GM23338 (cell line): ENCODE data around the gene FBXO33. TPM values are rescaled to one million over a fixed set of nuclear protein-coding genes. Genes with fewer than 3 reads are reported as not detected.

Experiments
- ATAC-seq: fragments of 200-7000 bp; cut with Tn5 transposase; 3 replicates; pipeline ENCODE4 v1.9.1; 2020
- DNase-seq: peaks from one replicate; pipeline ENCODE4 v3.0.0-alpha.2; 2015; ENCODE audit warnings: low spot score
- H2AFZ ChIP-seq: fragments of 200-600 bp; sonication (generic); 2 replicates; pipeline ENCODE4 v1.8.0; 2016; ENCODE audit warnings: antibody characterized with exemption, mild to moderate bottlenecking, moderate library complexity
- H3F3A ChIP-seq: fragments of 200-600 bp; sonication (generic); replicated peaks from 2 replicates; pipeline ENCODE4 v1.8.0; 2017; ENCODE audit warnings: antibody characterized with exemption, mixed run types, low read depth
- H3K27ac ChIP-seq: fragments of 200-600 bp; sonication (generic); 2 replicates; pipeline ENCODE4 v1.6.1; 2016; ENCODE audit warnings: low read depth
- H3K27me3 ChIP-seq: fragments of 200-600 bp; sonication (generic); 2 replicates; pipeline ENCODE4 v1.8.0; 2016; ENCODE audit warnings: mild to moderate bottlenecking, mixed run types, moderate library complexity; ENCODE audit not compliant: insufficient read depth
- H3K36me3 ChIP-seq: fragments of 200-600 bp; sonication (generic); 2 replicates; pipeline ENCODE4 v1.8.0; 2016; ENCODE audit warnings: mild to moderate bottlenecking; ENCODE audit not compliant: insufficient read depth
- H3K4me1 ChIP-seq: fragments of 200-600 bp; sonication (generic); 2 replicates; pipeline ENCODE4 v1.8.0; 2016; ENCODE audit warnings: mild to moderate bottlenecking, moderate library complexity; ENCODE audit not compliant: insufficient read depth
- H3K4me2 ChIP-seq: fragments of 200-600 bp; sonication (generic); 2 replicates; pipeline ENCODE4 v1.7.1; 2017; ENCODE audit warnings: mixed run types
- H3K4me3 ChIP-seq: fragments of 200-600 bp; sonication (generic); 2 replicates; pipeline ENCODE4 v1.6.1; 2016; ENCODE audit warnings: mixed run types
- H3K79me2 ChIP-seq: fragments of 200-600 bp; sonication (generic); replicated peaks from 2 replicates; pipeline ENCODE4 v1.8.0; 2017; ENCODE audit warnings: mild to moderate bottlenecking; ENCODE audit not compliant: insufficient read depth
- H3K9me2 ChIP-seq: fragments of 200-600 bp; sonication (generic); 2 replicates; pipeline ENCODE4 v1.8.0; 2017; ENCODE audit not compliant: insufficient read depth
- H4K20me1 ChIP-seq: fragments of 200-600 bp; sonication (generic); replicated peaks from 2 replicates; pipeline ENCODE4 v1.8.0; 2017; ENCODE audit warnings: mild to moderate bottlenecking; ENCODE audit not compliant: insufficient read depth
- H3K27ac Mint-ChIP-seq: 2 replicates; pipeline ENCODE4 v1.8.0; 2020; ENCODE audit warnings: inconsistent platforms, mild to moderate bottlenecking, moderate library complexity, mixed read lengths
- H3K27me3 Mint-ChIP-seq: 3 replicates; pipeline ENCODE4 v1.8.0; 2022; ENCODE audit warnings: low read depth, mild to moderate bottlenecking, moderate library complexity, mixed read lengths, inconsistent platforms; ENCODE audit not compliant: insufficient read depth, poor library complexity
- H3K36me3 Mint-ChIP-seq: 3 replicates; pipeline ENCODE4 v1.8.0; 2021; ENCODE audit warnings: low read depth, mild to moderate bottlenecking, inconsistent platforms, moderate library complexity, mixed read lengths
- H3K4me1 Mint-ChIP-seq: 3 replicates; pipeline ENCODE4 v1.8.0; 2020; ENCODE audit warnings: mild to moderate bottlenecking, inconsistent platforms, mixed read lengths
- H3K4me3 Mint-ChIP-seq: 3 replicates; pipeline ENCODE4 v1.8.0; 2021; ENCODE audit warnings: moderate library complexity, mild to moderate bottlenecking, inconsistent platforms, mixed read lengths
- H3K9me3 Mint-ChIP-seq: 3 replicates; pipeline ENCODE4 v1.8.0; 2020; ENCODE audit warnings: moderate library complexity, mild to moderate bottlenecking, inconsistent platforms, mixed read lengths
- ETS1 ChIP-seq: IDR thresholded peaks from 2 replicates; pipeline ENCODE4 v1.6.1; 2016; ENCODE audit warnings: antibody characterized with exemption
- EZH2 ChIP-seq: fragments of 200-600 bp; sonication (generic); IDR thresholded peaks from one replicate; pipeline ENCODE4 v1.8.0; 2017; ENCODE audit warnings: antibody characterized with exemption, mild to moderate bottlenecking, low read depth; ENCODE audit not compliant: unreplicated experiment
- JUNB ChIP-seq: IDR thresholded peaks from one replicate; pipeline ENCODE4 v1.6.1; 2016; ENCODE audit warnings: antibody characterized with exemption; ENCODE audit not compliant: unreplicated experiment
- NANOG ChIP-seq: IDR thresholded peaks from 2 replicates; pipeline ENCODE4 v1.6.1; 2016; ENCODE audit warnings: antibody characterized with exemption, borderline replicate concordance
- REST ChIP-seq: IDR thresholded peaks from one replicate; pipeline ENCODE4 v1.6.1; 2018; ENCODE audit warnings: antibody characterized with exemption; ENCODE audit not compliant: unreplicated experiment
- STAT1 ChIP-seq: IDR thresholded peaks from one replicate; pipeline ENCODE4 v1.6.1; 2016; ENCODE audit warnings: antibody characterized with exemption; ENCODE audit not compliant: unreplicated experiment
- ZNF114 ChIP-seq: fragments of 250-450 bp; sonication (Bioruptor Pico); IDR thresholded peaks from 2 replicates; pipeline ENCODE4 v1.5.0; 2020; ENCODE audit warnings: mild to moderate bottlenecking, moderate library complexity
- ZNF331 ChIP-seq: fragments of 250-450 bp; sonication (Bioruptor Pico); IDR thresholded peaks from 2 replicates; pipeline ENCODE4 v1.5.0; 2020; ENCODE audit warnings: low read depth, mild to moderate bottlenecking, moderate library complexity
- ZNF462 ChIP-seq: fragments of 250-450 bp; sonication (Bioruptor Pico); IDR thresholded peaks from 2 replicates; pipeline ENCODE4 v1.5.0; 2020; ENCODE audit warnings: mild to moderate bottlenecking, moderate library complexity
- polyA plus RNA-seq: library from polyadenylated mRNA; unstranded; fragments of >200 nt; fragmentation: Nextera tagmentation; extraction: Ambion mirVana; gene quantifications from 2 replicates; pipeline ENCODE4 v1.2.1, GENCODE V29; 2016
- total RNA-seq: library from RNA; depleted of rRNA; stranded (reverse); fragments of >200 nt; shearing (Covaris generic); gene quantifications from 2 replicates; pipeline ENCODE4 v1.2.3, GENCODE V29; 2014

The FBXO33 gene
- total and polyA plus RNA-seq, 2 experiments from 2014 or later = 6.7 to 13.1 TPM

- no peak for TF ChIP-seq ZNF462 (CRISPR knock-in tag)
- no peak for TF ChIP-seq REST
Measured at GRCh38 chr14:39398382-39398781, 33.9 kb downstream of the FBXO33 start (continued).

- no peak for ATAC-seq
- no peaks in the 10 kb centered on the region for H3K4me1 ChIP-seq
- no peak for TF ChIP-seq ETS1
- no peak for TF ChIP-seq ZNF331 (CRISPR knock-in tag)
- no peak for TF ChIP-seq ZNF114
- TF ChIP-seq EZH2 = no peak
- no peak for TF ChIP-seq JUNB
- TF ChIP-seq NANOG = no peak
- no peak for TF ChIP-seq STAT1
Measured at GRCh38 chr14:39396448-39396847, 35.8 kb downstream of the FBXO33 start.

More at GRCh38 chr14:39396448-39396847, 35.8 kb downstream of the FBXO33 start:
- no peak overlapping the region for H3K27ac Mint-ChIP-seq
- no peaks in the 10 kb centered on the region for H3K9me3 Mint-ChIP-seq
- Histone ChIP-seq H3K27ac (no peak overlapping the region), H3K4me2 (no peak overlapping the region), H3K27me3 (no peaks in the 10 kb centered on the region), H3K79me2 (no peaks in the 10 kb centered on the region), H2AFZ (no peak overlapping the region), H3K4me3 (no peak overlapping the region), H3K36me3 (no peaks in the 10 kb centered on the region), H4K20me1 (no peaks in the 10 kb centered on the region), H3K9me2 (no peaks in the 10 kb centered on the region), H3F3A (no peaks in the 10 kb centered on the region)
- H3K36me3 Mint-ChIP-seq = no peaks in the 10 kb centered on the region; the same call in 2 of the 3 replicates
- H3K27me3 Mint-ChIP-seq = peaks cover 2% of the 10 kb centered on the region
- DNase-seq = no peak
- H3K4me1 Mint-ChIP-seq = peaks cover 5% of the 10 kb centered on the region; the same call in 2 of the 3 replicates
- H3K4me3 Mint-ChIP-seq = no peak overlapping the region
